Sigmoid colon (tissue), 4 donors: Measurements from ENCODE around the gene TBL1Y.

Source experiments
- CTCF ChIP-seq, 4 experiments: fragments of 450-650 bp in 3 of 4; fragments of 200-600 bp in 1 of 4; IDR thresholded peaks; one replicate each; pipeline ENCODE4 v1.5.1; 2016 to 2019; ENCODE audit warnings: antibody characterized with exemption in 4 of 4, mild to moderate bottlenecking in 3 of 4, moderate library complexity in 2 of 4
- POLR2AphosphoS5 ChIP-seq, 4 donors: sonication (generic); formaldehyde crosslinking; IDR thresholded peaks; one replicate each; pipeline ENCODE4 v1.6.1; 2017; ENCODE audit warnings: antibody characterized with exemption in 4 of 4

- TF ChIP-seq CTCF (IDR thresholded peaks at IDR 0.05) (no peak), POLR2AphosphoS5 (IDR thresholded peaks at IDR 0.05) (no peak)
Measured at GRCh38 chrY:6999905-7000304, 89.4 kb downstream of the TBL1Y start.
